ENCODE results near the gene MYMX. TPM values are rescaled to one million over a fixed set of nuclear protein-coding genes. Genes with fewer than 3 reads are reported as not detected.
A peak's percentile ranks its signal among the peaks of the same experiment; 100 is the strongest.

The MYMX gene
- total RNA-seq, 2 experiments from 2014 or later, result not detected

DNA sequence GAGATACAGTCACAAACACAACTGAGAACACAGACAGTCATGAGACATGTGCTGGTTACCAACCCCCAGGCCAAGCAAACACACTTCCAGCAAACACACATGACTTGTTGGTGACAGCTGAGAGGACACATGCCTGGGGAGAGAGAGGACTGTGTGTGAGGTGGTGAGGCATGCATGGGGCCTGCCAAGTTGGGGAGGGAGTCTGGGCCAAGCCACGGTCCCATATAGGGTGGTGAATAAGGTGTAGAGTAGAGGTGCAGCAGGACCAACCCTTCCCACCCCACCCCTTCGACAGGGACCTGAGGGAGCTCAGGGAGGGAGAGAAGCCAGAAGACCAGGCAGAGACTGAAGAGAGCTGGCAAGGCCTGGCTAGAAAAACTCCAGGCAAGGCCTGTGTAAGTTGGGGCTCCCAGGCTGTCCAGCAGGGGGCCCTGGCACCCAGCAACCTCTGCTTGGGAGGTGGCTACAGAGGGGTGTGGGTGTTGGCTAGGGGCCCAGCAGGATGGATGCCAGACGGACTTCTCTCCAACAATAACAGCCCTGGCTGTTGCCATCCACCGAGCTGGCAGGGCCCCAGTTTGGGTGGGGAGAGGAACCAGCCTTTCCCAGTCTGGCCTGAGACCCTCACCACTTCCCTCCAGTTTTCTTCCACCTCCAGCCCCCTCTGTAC, 4.7 kb downstream of the MYMX start:
- peak; percentile 69 for ATAC-seq
- H3K27ac Mint-ChIP-seq, result no peak overlapping the region
- peaks cover 6% of the 10 kb centered on the region for H3K27me3 Mint-ChIP-seq
- TF ChIP-seq, protein P1, sequence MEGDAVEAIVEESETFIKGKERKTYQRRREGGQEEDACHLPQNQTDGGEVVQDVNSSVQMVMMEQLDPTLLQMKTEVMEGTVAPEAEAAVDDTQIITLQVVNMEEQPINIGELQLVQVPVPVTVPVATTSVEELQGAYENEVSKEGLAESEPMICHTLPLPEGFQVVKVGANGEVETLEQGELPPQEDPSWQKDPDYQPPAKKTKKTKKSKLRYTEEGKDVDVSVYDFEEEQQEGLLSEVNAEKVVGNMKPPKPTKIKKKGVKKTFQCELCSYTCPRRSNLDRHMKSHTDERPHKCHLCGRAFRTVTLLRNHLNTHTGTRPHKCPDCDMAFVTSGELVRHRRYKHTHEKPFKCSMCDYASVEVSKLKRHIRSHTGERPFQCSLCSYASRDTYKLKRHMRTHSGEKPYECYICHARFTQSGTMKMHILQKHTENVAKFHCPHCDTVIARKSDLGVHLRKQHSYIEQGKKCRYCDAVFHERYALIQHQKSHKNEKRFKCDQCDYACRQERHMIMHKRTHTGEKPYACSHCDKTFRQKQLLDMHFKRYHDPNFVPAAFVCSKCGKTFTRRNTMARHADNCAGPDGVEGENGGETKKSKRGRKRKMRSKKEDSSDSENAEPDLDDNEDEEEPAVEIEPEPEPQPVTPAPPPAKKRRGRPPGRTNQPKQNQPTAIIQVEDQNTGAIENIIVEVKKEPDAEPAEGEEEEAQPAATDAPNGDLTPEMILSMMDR (IDR thresholded peaks at IDR 0.05), result peak; percentile 81
- no peak overlapping the region for H3K4me3 Mint-ChIP-seq
- intact Hi-C loops (cut with micrococcal nuclease), result no loop called here
- H3K9me3 Mint-ChIP-seq, result no peaks in the 10 kb centered on the region
- peaks cover 16% of the 10 kb centered on the region for H3K36me3 Mint-ChIP-seq (ENCODE audit: low read depth)
- peaks cover 52% of the 10 kb centered on the region for H3K4me1 Mint-ChIP-seq (ENCODE audit: low read depth)
- CTCF ChIA-PET, result interaction anchor here (0.6 to 7.1 kb wide), 16 partner anchors 9 to 55 kb away, joined by 3 to 52 read pairs (median 4); partner anchors contain the start of gene SLC35B2
- POLR2A ChIA-PET, result interaction anchor here (0.9 to 7.7 kb wide), 3 partner anchors 15 to 452 kb away, joined by 3 to 131 read pairs (median 54); partner anchors contain the start of genes HSP90AB1 and VEGFA
- DNase-seq, result peak; percentile 87

DNA sequence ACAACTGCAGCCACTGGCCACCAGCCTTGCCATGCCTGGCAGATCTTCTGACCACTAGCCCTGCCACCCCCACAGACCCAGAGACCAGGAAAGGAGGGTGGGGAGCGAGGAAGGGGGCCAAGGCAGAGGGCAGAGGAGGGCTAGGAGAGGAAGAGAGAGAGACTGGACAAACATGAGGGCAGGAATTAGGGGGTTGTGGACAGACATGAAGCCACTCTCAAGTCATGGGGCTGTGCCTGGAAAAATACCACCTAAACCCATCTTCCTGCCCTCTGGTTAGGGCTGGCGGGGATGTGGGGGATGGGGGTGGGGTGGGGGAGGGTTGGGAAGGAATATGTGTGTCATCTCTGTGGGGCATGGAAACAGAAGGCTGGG, 5.2 kb downstream of the MYMX start:
- no peak overlapping the region for H3K27ac Mint-ChIP-seq
- H3K36me3 Mint-ChIP-seq (ENCODE audit: low read depth), result peaks cover 16% of the 10 kb centered on the region
- H3K4me3 Mint-ChIP-seq, result no peak overlapping the region
- intact Hi-C loops (cut with micrococcal nuclease), result no loop called here
- DNase-seq (peak; percentile 20), ATAC-seq (no peak)
- no peaks in the 10 kb centered on the region for H3K9me3 Mint-ChIP-seq
- ChIA-PET POLR2A (interaction anchor here (0.9 to 7.7 kb wide), 3 partner anchors 14 to 452 kb away, joined by 3 to 131 read pairs (median 54); partner anchors contain the start of genes HSP90AB1 and VEGFA), CTCF (interaction anchor here (0.6 to 7.1 kb wide), 13 partner anchors 9 to 50 kb away, joined by 3 to 52 read pairs (median 6); partner anchors contain the start of gene SLC35B2)
- peaks cover 52% of the 10 kb centered on the region for H3K4me1 Mint-ChIP-seq (ENCODE audit: low read depth)
- TF ChIP-seq, protein P1 (IDR thresholded peaks at IDR 0.05), result no peak
- peaks cover 6% of the 10 kb centered on the region for H3K27me3 Mint-ChIP-seq

DNA sequence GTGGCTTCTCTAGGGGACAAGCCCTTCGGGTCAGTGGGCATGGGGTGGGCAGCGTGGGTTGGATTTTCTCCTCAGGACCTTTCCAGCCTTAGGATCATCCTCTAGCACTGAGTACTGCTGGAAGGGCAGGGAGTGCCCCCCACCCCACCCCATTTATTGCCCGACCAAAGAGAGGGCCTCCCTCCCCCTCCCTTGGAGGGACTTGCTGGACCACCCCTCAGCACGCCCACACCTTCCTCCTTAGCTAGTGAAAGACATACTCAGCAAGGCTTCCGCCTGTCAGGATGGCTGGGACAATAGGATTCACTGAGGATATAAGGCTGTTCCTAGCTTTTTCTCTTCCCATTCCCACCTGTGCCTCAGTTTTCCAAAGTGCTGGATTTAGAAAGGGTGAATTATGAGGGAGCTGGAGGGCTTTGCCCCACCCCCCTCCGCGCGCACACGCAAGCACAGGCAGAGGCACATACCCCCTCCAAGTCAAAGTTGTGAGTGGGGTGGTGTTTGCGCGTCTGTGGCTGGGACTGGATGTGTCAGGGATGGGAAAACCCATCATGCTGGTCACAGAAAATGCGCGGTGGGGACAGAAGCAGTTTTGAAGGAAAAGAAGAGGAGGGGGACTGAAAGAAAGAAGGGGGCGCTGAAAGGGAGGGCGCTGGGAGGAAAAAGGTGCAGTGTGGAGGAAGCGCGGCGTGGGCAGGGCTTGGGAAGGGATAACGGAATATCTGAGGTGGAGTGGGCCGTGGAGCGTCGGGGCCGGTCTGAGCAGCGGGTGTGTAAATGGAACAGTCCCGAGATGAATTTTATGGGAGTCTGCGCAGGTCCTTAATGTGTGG, 6.0 kb downstream of the MYMX start:
- Mint-ChIP-seq H3K4me3 (peak overlapping the region; percentile 89), H3K4me1 (ENCODE audit: low read depth) (peaks cover 52% of the 10 kb centered on the region), H3K36me3 (ENCODE audit: low read depth) (peaks cover 21% of the 10 kb centered on the region), H3K27ac (peak overlapping the region; percentile 48), H3K9me3 (no peaks in the 10 kb centered on the region), H3K27me3 (peaks cover 6% of the 10 kb centered on the region)
- ATAC-seq (peak; percentile 2), DNase-seq (peak; percentile 27)
- TF ChIP-seq, protein P1 (IDR thresholded peaks at IDR 0.05), result no peak
- POLR2A ChIA-PET, result interaction anchor here (0.6 to 7.7 kb wide), 4 partner anchors 13 to 1579 kb away, joined by 4 to 131 read pairs (median 39); partner anchors contain the start of genes HSP90AB1 and SLC35B2
- intact Hi-C loops (cut with micrococcal nuclease), result no loop called here
- CTCF ChIA-PET, result interaction anchor here (0.6 to 7.1 kb wide), 9 partner anchors 11 to 50 kb away, joined by 3 to 52 read pairs (median 10); partner anchors contain the start of gene HSP90AB1

DNA sequence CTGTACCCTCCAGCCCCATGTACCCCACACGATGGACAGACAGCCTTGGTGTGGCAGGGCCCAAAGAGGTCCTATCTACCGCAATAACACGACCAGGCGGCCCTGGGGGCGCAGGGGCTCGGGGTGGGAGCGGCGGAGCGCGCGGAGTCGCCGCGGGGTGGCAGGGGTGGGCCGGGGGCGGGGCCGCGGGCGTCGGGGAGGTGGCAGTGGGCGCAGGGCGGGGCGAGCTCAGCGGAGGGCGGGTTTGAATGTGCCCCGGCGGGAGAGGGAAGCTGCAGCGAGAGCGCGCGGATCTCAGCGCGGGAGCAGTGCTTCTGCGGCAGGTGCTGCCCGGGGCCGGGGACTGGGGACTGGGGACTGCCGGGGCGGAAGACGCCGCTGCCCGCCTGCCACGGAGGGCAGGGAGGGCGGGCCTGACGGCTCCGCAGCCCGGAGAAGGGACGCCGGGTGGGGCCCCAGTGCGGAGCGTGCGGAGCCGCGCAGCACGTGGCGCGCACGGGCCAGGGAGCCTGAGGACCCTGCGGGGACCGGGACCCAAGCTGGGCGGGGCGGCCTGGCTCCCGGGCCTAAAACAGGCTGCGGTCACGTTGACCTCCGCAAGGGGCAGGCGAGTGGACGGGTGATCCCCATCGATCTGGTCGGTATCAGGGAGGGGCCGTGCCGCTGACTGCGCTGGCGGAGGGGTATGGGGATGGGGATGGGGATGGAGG, 6.7 kb downstream of the MYMX start, which contains the start of gene SLC29A1:
Gene SLC29A1, plus strand, starts transcription at position 277 of the 710 bp plus-strand sequence. CDS start 3,719 bp downstream, outside the sequence.
- TF ChIP-seq, protein P1 (IDR thresholded peaks at IDR 0.05), result no peak
- POLR2A ChIA-PET, result interaction anchor here (0.6 to 7.7 kb wide), 6 partner anchors 12 to 1580 kb away, joined by 4 to 131 read pairs (median 16); partner anchors contain the start of genes HSP90AB1 and SLC35B2
- H3K4me3 Mint-ChIP-seq, result peak within 1 kb of the TSS; percentile 89
- CTCF ChIA-PET, result interaction anchor here (0.6 to 7.1 kb wide), 18 partner anchors 10 to 450 kb away, joined by 3 to 52 read pairs (median 4); partner anchors contain the start of genes AARS2 and HSP90AB1
- H3K9me3 Mint-ChIP-seq, result no peaks in the 10 kb centered on the region
- ATAC-seq, result peak; percentile 71
- peak within 1 kb of the TSS; percentile 85 for H3K27ac Mint-ChIP-seq
- H3K4me1 Mint-ChIP-seq (ENCODE audit: low read depth), result peaks cover 47% of the 10 kb centered on the region
- peak; percentile 88 for DNase-seq
- H3K27me3 Mint-ChIP-seq, result peaks cover 1% of the 10 kb centered on the region
- intact Hi-C loops (cut with micrococcal nuclease), result no loop called here
- peaks cover 21% of the 10 kb centered on the region for H3K36me3 Mint-ChIP-seq (ENCODE audit: low read depth)
